ENCODE results near the gene RAPGEF4.

Gene RAPGEF4

GRCh38 chr2:172813314-172813888, 77.8 kb downstream of the RAPGEF4 start:
- Mint-ChIP-seq H3K4me1 (ENCODE audit: low read depth) (no peaks in the 10 kb centered on the region), H3K4me3 (no peak overlapping the region), H3K27me3 (ENCODE audit: low read depth) (peaks cover 11% of the 10 kb centered on the region), H3K36me3 (ENCODE audit: low read depth) (no peaks in the 10 kb centered on the region), H3K27ac (no peak overlapping the region), H3K9me3 (no peaks in the 10 kb centered on the region)

GRCh38 chr2:172817411-172817810, 81.8 kb downstream of the RAPGEF4 start:
- H3K27me3 Mint-ChIP-seq (ENCODE audit: low read depth), result peaks cover 13% of the 10 kb centered on the region
- no peak overlapping the region for H3K4me3 Mint-ChIP-seq
- no peaks in the 10 kb centered on the region for H3K4me1 Mint-ChIP-seq (ENCODE audit: low read depth)
- H3K36me3 Mint-ChIP-seq (ENCODE audit: low read depth), result no peaks in the 10 kb centered on the region
- no peak overlapping the region for H3K27ac Mint-ChIP-seq
- H3K9me3 Mint-ChIP-seq, result no peaks in the 10 kb centered on the region

- Mint-ChIP-seq H3K36me3 (ENCODE audit: low read depth) (no peaks in the 10 kb centered on the region), H3K4me3 (no peak overlapping the region), H3K9me3 (no peaks in the 10 kb centered on the region), H3K27ac (no peak overlapping the region), H3K4me1 (ENCODE audit: low read depth) (no peaks in the 10 kb centered on the region), H3K27me3 (ENCODE audit: low read depth) (peaks cover 17% of the 10 kb centered on the region)
Measured at GRCh38 chr2:172819943-172820342, 84.3 kb downstream of the RAPGEF4 start.

GRCh38 chr2:172821370-172822338, 86.0 kb downstream of the RAPGEF4 start:
- H3K9me3 Mint-ChIP-seq, result no peaks in the 10 kb centered on the region
- H3K27ac Mint-ChIP-seq, result no peak overlapping the region
- no peaks in the 10 kb centered on the region for H3K4me1 Mint-ChIP-seq (ENCODE audit: low read depth)
- no peaks in the 10 kb centered on the region for H3K36me3 Mint-ChIP-seq (ENCODE audit: low read depth)
- H3K4me3 Mint-ChIP-seq, result no peak overlapping the region
- peaks cover 12% of the 10 kb centered on the region for H3K27me3 Mint-ChIP-seq (ENCODE audit: low read depth)

- Mint-ChIP-seq H3K4me3 (no peak overlapping the region), H3K27me3 (ENCODE audit: low read depth) (peaks cover 12% of the 10 kb centered on the region), H3K27ac (no peak overlapping the region), H3K9me3 (no peaks in the 10 kb centered on the region), H3K4me1 (ENCODE audit: low read depth) (no peaks in the 10 kb centered on the region), H3K36me3 (ENCODE audit: low read depth) (no peaks in the 10 kb centered on the region)
Measured at GRCh38 chr2:172822585-172822984, 86.9 kb downstream of the RAPGEF4 start.

GRCh38 chr2:172823261-172823850, 87.7 kb downstream of the RAPGEF4 start:
- H3K27ac Mint-ChIP-seq, result no peak overlapping the region
- H3K4me1 Mint-ChIP-seq (ENCODE audit: low read depth), result no peaks in the 10 kb centered on the region
- H3K27me3 Mint-ChIP-seq (ENCODE audit: low read depth), result peaks cover 12% of the 10 kb centered on the region
- no peak overlapping the region for H3K4me3 Mint-ChIP-seq
- H3K9me3 Mint-ChIP-seq, result no peaks in the 10 kb centered on the region
- H3K36me3 Mint-ChIP-seq (ENCODE audit: low read depth), result no peaks in the 10 kb centered on the region

GRCh38 chr2:172826522-172826921, 90.9 kb downstream of the RAPGEF4 start:
- Mint-ChIP-seq H3K4me1 (ENCODE audit: low read depth) (no peaks in the 10 kb centered on the region), H3K27ac (no peak overlapping the region), H3K9me3 (no peaks in the 10 kb centered on the region), H3K36me3 (ENCODE audit: low read depth) (no peaks in the 10 kb centered on the region), H3K27me3 (ENCODE audit: low read depth) (peaks cover 12% of the 10 kb centered on the region), H3K4me3 (no peak overlapping the region)

- Mint-ChIP-seq H3K4me1 (ENCODE audit: low read depth) (peaks cover 2% of the 10 kb centered on the region), H3K27ac (no peak overlapping the region), H3K4me3 (no peak overlapping the region), H3K9me3 (no peaks in the 10 kb centered on the region), H3K27me3 (ENCODE audit: low read depth) (peaks cover 10% of the 10 kb centered on the region), H3K36me3 (ENCODE audit: low read depth) (no peaks in the 10 kb centered on the region)
Measured at GRCh38 chr2:172829229-172829628, 93.6 kb downstream of the RAPGEF4 start.

- Mint-ChIP-seq H3K9me3 (no peaks in the 10 kb centered on the region), H3K4me1 (ENCODE audit: low read depth) (peaks cover 2% of the 10 kb centered on the region), H3K4me3 (no peak overlapping the region), H3K27ac (no peak overlapping the region), H3K27me3 (ENCODE audit: low read depth) (peaks cover 8% of the 10 kb centered on the region), H3K36me3 (ENCODE audit: low read depth) (no peaks in the 10 kb centered on the region)
Measured at GRCh38 chr2:172830482-172830881, 94.8 kb downstream of the RAPGEF4 start.

- Mint-ChIP-seq H3K36me3 (ENCODE audit: low read depth) (no peaks in the 10 kb centered on the region), H3K27me3 (ENCODE audit: low read depth) (peaks cover 19% of the 10 kb centered on the region), H3K4me3 (no peak overlapping the region), H3K9me3 (no peaks in the 10 kb centered on the region), H3K27ac (no peak overlapping the region), H3K4me1 (ENCODE audit: low read depth) (peaks cover 12% of the 10 kb centered on the region)
Measured at GRCh38 chr2:172833898-172834297, 98.3 kb downstream of the RAPGEF4 start.

- Mint-ChIP-seq H3K4me3 (no peak overlapping the region), H3K4me1 (ENCODE audit: low read depth) (peaks cover 12% of the 10 kb centered on the region), H3K27me3 (ENCODE audit: low read depth) (peaks cover 19% of the 10 kb centered on the region), H3K9me3 (no peaks in the 10 kb centered on the region), H3K36me3 (ENCODE audit: low read depth) (no peaks in the 10 kb centered on the region), H3K27ac (no peak overlapping the region)
Measured at GRCh38 chr2:172834881-172835280, 99.2 kb downstream of the RAPGEF4 start.

GRCh38 chr2:172836347-172836821, 100.7 kb downstream of the RAPGEF4 start:
- no peaks in the 10 kb centered on the region for H3K9me3 Mint-ChIP-seq
- H3K4me3 Mint-ChIP-seq, result no peak overlapping the region
- H3K36me3 Mint-ChIP-seq (ENCODE audit: low read depth), result no peaks in the 10 kb centered on the region
- H3K27ac Mint-ChIP-seq, result peak overlapping the region; percentile 43
- H3K27me3 Mint-ChIP-seq (ENCODE audit: low read depth), result peaks cover 19% of the 10 kb centered on the region
- H3K4me1 Mint-ChIP-seq (ENCODE audit: low read depth), result peaks cover 12% of the 10 kb centered on the region

- H3K27me3 Mint-ChIP-seq (ENCODE audit: low read depth), result peaks cover 19% of the 10 kb centered on the region
- no peaks in the 10 kb centered on the region for H3K36me3 Mint-ChIP-seq (ENCODE audit: low read depth)
- no peak overlapping the region for H3K27ac Mint-ChIP-seq
- H3K4me3 Mint-ChIP-seq, result no peak overlapping the region
- peaks cover 12% of the 10 kb centered on the region for H3K4me1 Mint-ChIP-seq (ENCODE audit: low read depth)
- no peaks in the 10 kb centered on the region for H3K9me3 Mint-ChIP-seq
Measured at GRCh38 chr2:172836827-172837226, 101.2 kb downstream of the RAPGEF4 start.

GRCh38 chr2:172839446-172839845, 103.8 kb downstream of the RAPGEF4 start:
- Mint-ChIP-seq H3K4me1 (ENCODE audit: low read depth) (peaks cover 10% of the 10 kb centered on the region), H3K36me3 (ENCODE audit: low read depth) (no peaks in the 10 kb centered on the region), H3K27me3 (ENCODE audit: low read depth) (peaks cover 16% of the 10 kb centered on the region), H3K27ac (no peak overlapping the region), H3K9me3 (no peaks in the 10 kb centered on the region), H3K4me3 (no peak overlapping the region)

Measured in T-helper 1 cell treated with Interleukin-12 subunit alpha and Interleukin-12 subunit beta and Interleukin-4 antibody, amounts not matched to agents 30 μg/mL and 1 μg/mL, for 36 hours (primary cell).